GM19099 (cell line): ENCODE data around the gene SNX14.

Experiments used
- POLR2A ChIP-seq: IDR thresholded peaks from 3 replicates; pipeline ENCODE4 v1.6.1; 2011; ENCODE audit warnings: low read depth; ENCODE audit not compliant: insufficient read length; ENCODE audit errors: extremely low read depth

Gene SNX14

GRCh38 chr6:85594197-85594930 is 706 bp upstream of the SNX14 start:
- TF ChIP-seq POLR2A = no peak

- no peak for TF ChIP-seq POLR2A
Measured at GRCh38 chr6:85592033-85592432, 1.6 kb downstream of the SNX14 start.

GRCh38 chr6:85591207-85591606 is 2.5 kb downstream of the SNX14 start:
- no peak for TF ChIP-seq POLR2A

GRCh38 chr6:85585741-85586140 is 7.9 kb downstream of the SNX14 start:
- no peak for TF ChIP-seq POLR2A

- no peak for TF ChIP-seq POLR2A
Measured at GRCh38 chr6:85581572-85581971, 12.1 kb downstream of the SNX14 start.

GRCh38 chr6:85580878-85581267 is 12.8 kb downstream of the SNX14 start:
- TF ChIP-seq POLR2A = no peak

GRCh38 chr6:85580118-85580877 is 13.4 kb downstream of the SNX14 start:
- no peak for TF ChIP-seq POLR2A

- no peak for TF ChIP-seq POLR2A
Measured at GRCh38 chr6:85579581-85579980, 14.1 kb downstream of the SNX14 start.

- TF ChIP-seq POLR2A = no peak
Measured at GRCh38 chr6:85576476-85576875, 17.2 kb downstream of the SNX14 start.

GRCh38 chr6:85574932-85575598 is 18.6 kb downstream of the SNX14 start:
- no peak for TF ChIP-seq POLR2A

- no peak for TF ChIP-seq POLR2A
Measured at GRCh38 chr6:85569323-85569722, 24.3 kb downstream of the SNX14 start.

GRCh38 chr6:85568411-85568810 is 25.2 kb downstream of the SNX14 start:
- TF ChIP-seq POLR2A = no peak

- TF ChIP-seq POLR2A = no peak
Measured at GRCh38 chr6:85565736-85566135, 27.9 kb downstream of the SNX14 start.

GRCh38 chr6:85561750-85562357 is 31.8 kb downstream of the SNX14 start:
- TF ChIP-seq POLR2A = no peak

- TF ChIP-seq POLR2A = no peak
Measured at GRCh38 chr6:85556992-85557668, 36.5 kb downstream of the SNX14 start.

GRCh38 chr6:85552652-85553051 is 41.0 kb downstream of the SNX14 start:
- TF ChIP-seq POLR2A = no peak

GRCh38 chr6:85551264-85551663 is 42.4 kb downstream of the SNX14 start:
- TF ChIP-seq POLR2A = no peak
